ENCODE data around the gene IHH.

The IHH gene

DNA sequence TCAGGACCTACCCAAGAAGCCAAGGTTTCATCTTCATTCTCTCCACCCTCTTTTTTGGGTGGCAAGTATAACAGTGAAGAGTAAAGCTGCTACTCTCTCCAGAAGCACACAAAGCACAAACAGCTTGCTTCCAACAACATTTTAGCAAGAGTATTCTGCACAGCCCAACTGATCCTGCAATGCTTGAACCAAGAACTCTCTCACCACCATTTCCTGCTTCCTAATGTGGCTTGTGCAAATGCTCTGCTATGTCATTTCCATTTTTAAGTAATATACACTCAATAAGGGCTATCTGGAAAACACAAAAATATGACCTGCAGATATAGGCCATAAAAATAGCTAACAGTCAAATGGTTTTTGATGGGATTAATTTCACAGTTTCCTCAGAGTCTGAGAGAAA lies 24.1 kb upstream of the IHH start:
- no peak overlapping the region for H3K4me3 ChIP-seq (ENCODE audit: low read depth, low read length)
- TF ChIP-seq, protein P1, sequence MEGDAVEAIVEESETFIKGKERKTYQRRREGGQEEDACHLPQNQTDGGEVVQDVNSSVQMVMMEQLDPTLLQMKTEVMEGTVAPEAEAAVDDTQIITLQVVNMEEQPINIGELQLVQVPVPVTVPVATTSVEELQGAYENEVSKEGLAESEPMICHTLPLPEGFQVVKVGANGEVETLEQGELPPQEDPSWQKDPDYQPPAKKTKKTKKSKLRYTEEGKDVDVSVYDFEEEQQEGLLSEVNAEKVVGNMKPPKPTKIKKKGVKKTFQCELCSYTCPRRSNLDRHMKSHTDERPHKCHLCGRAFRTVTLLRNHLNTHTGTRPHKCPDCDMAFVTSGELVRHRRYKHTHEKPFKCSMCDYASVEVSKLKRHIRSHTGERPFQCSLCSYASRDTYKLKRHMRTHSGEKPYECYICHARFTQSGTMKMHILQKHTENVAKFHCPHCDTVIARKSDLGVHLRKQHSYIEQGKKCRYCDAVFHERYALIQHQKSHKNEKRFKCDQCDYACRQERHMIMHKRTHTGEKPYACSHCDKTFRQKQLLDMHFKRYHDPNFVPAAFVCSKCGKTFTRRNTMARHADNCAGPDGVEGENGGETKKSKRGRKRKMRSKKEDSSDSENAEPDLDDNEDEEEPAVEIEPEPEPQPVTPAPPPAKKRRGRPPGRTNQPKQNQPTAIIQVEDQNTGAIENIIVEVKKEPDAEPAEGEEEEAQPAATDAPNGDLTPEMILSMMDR (IDR thresholded peaks at IDR 0.05; ENCODE audit: borderline replicate concordance, insufficient read depth, low read depth, low read length): no peak

DNA sequence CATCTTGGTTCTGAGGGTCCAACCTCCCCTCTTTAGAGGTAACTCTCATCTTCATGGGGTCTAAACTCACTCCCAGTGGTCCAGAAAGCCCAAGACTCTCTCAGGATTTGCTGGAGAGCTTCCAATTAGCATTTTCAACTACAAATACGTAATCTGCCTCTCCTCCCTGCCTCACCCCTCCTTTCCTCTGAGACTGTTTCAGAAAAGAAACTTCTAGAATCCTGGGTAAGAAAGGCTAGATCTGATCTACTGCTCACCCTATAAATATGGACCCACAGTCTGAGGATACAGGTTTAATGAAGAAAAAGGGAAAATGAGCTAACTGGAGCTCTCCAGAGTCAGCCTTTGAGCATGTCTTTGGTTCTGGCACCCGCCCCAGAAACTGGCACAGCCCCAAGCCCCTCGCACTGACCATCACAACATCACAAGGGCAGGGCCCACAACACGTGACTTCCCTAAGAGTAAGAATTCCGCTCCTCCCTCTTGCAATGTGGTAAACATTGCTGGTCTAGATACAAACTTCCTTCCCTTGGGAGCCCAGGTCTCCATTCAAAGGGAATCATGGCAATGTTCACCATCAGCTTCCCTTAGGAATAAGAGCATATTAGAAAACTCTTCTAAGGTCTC lies 21.7 kb upstream of the IHH start:
- no peak overlapping the region for H3K4me3 ChIP-seq (ENCODE audit: low read depth, low read length)
- TF ChIP-seq, protein P1 (IDR thresholded peaks at IDR 0.05; ENCODE audit: borderline replicate concordance, insufficient read depth, low read depth, low read length): no peak

DNA sequence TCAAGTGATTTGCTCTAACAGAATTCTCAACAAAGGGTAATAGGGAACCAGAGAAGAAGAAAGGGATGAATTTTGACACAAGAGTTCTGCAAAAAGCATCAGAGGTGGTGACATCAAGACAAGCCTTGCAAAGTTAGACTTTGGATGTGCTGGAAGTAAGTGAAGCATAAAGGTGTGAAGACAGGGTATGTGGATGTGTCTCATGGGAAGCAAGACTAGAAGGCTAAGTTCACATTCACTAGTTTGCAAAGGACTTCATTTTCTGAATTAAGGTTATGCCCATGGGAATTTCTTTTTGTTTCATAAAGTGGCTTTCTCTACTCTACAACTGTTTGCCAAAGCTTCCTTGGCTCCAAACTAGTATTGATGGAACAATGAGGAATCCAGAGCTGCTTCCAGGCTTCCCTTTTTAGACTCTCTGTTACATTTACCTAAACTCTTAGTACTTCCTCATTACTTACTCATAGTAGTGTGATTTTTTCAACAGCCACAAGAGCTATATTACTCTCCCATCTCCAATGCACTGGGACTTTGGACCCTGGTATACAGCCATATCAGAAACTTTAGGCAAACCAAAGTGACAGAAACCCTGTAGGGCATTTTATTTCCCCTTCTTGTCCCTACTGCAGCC lies 21.1 kb upstream of the IHH start:
- TF ChIP-seq, protein P1 (IDR thresholded peaks at IDR 0.05; ENCODE audit: borderline replicate concordance, insufficient read depth, low read depth, low read length): no peak
- no peak overlapping the region for H3K4me3 ChIP-seq (ENCODE audit: low read depth, low read length)

DNA sequence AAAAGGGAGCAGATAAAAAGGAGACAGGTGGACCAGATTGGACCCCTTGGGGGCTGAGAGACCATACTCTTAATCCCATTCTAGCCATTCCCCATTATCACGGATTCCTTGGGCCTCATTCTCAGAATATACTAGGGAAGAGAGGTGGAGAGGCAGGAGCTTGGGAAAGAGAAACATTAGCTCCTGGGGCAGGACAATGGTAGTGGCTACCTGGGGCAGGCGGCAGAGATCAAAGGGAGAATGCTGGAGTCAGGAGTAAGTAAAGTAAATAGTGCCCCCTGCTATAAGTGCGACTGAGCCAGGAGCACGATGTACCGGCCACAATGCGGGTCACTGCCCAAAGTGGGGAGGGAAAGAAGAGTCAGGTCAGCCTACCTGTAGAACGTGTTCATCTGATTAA lies 20.4 kb upstream of the IHH start:
- TF ChIP-seq, protein P1 (IDR thresholded peaks at IDR 0.05; ENCODE audit: borderline replicate concordance, insufficient read depth, low read depth, low read length): no peak
- H3K4me3 ChIP-seq (ENCODE audit: low read depth, low read length): no peak overlapping the region

DNA sequence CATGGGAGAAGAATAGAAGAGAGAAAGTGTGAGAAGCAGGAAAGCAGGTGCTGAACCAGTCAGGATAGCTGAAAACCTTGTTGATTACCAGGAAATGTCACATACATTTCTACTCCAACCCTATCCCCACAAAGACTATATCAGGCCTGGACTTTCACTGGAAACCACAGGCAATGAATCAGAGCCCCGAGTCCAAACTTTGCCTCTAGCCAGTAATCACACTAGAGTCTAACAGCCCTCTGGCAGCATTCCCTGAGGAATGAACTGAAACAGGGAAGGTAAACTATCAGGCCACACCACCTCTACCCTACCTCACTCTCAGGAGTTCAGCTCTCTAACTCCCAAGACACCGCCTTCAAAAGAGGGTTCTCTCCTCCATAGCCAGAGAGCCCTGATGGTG lies 18.7 kb upstream of the IHH start:
- TF ChIP-seq, protein P1 (IDR thresholded peaks at IDR 0.05; ENCODE audit: borderline replicate concordance, insufficient read depth, low read depth, low read length): no peak
- H3K4me3 ChIP-seq (ENCODE audit: low read depth, low read length): no peak overlapping the region

DNA sequence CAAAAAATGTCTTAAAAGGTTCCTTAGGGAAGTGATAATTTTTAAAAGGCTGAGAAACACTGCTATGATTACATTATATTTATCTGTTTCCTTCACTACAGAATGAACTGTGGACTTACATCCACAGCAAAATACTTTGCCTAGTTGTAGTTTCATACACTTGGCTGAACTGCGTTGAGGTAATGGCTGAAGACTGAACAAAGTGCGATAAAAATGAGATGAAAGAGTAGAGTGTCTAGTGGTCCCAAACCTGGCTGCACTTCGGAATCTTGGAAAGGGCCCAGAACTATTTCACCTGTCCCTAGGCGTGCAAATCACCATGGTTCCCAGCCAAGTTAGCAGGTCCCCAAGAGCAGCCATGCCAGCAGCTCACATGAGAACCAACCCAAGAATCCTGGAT lies 18.2 kb upstream of the IHH start:
- no peak overlapping the region for H3K4me3 ChIP-seq (ENCODE audit: low read depth, low read length)
- TF ChIP-seq, protein P1 (IDR thresholded peaks at IDR 0.05; ENCODE audit: borderline replicate concordance, insufficient read depth, low read depth, low read length): no peak

DNA sequence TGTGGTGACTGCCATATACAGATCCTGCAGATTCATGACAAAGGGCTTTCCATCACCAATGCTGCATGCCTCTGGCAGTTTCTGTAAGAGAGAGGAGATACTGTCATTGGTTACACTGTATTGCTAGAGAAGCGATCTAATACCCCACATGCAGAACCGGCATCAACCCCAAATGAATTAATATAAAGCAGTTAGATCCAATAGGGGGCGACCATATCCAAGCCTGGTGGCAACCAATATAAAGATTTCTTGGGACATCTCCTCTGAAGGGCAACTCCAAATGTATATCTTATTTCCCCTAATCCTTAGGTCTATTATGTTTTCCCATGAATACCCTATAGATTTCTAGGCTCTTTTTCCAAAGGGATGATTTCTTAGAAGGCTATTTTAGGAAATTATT lies 17.4 kb upstream of the IHH start:
- H3K4me3 ChIP-seq (ENCODE audit: low read depth, low read length): no peak overlapping the region
- TF ChIP-seq, protein P1 (IDR thresholded peaks at IDR 0.05; ENCODE audit: borderline replicate concordance, insufficient read depth, low read depth, low read length): no peak

Data from GM12875 (cell line).